Lung (tissue), 12 donors: ENCODE data around the gene SMPDL3A. TPM values are rescaled to one million over a fixed set of nuclear protein-coding genes. Genes with fewer than 3 reads are reported as not detected.
"Not testable (repeated sequence)": the region's sequence is repeated elsewhere in the genome, so short reads cannot be mapped to it uniquely, and the experiment has no call there.

ENCODE experiments used
- ATAC-seq: fragments of 200-7000 bp; cut with Tn5 transposase; one replicate; pipeline ENCODE4 v1.9.1; 2020; ENCODE audit warnings: moderate number of reproducible peaks; ENCODE audit not compliant: insufficient read depth, low FRiP score
- DNase-seq, 3 donors: peaks; one replicate each; pipeline ENCODE4 v3.0.0-alpha.2; 2013 to 2017
- H3K27ac ChIP-seq, 2 donors: one replicate each; pipeline ENCODE4 v1.5.1; 2013; ENCODE audit warnings: mild to moderate bottlenecking in 2 of 2, moderate library complexity in 2 of 2, control low read depth in 1 of 2, inconsistent platforms in 1 of 2, low read depth in 1 of 2, low read length in 1 of 2
- H3K27me3 ChIP-seq, 3 donors: one replicate each; pipeline ENCODE4 v1.5.1; 2013; ENCODE audit warnings: low read length in 2 of 3; ENCODE audit not compliant: control insufficient read depth in 3 of 3, insufficient read depth in 3 of 3
- H3K36me3 ChIP-seq, 4 donors: one replicate each; pipeline ENCODE4 v1.5.1; 2013; ENCODE audit warnings: low read length in 4 of 4, mild to moderate bottlenecking in 1 of 4, moderate library complexity in 1 of 4; ENCODE audit not compliant: control insufficient read depth in 4 of 4, insufficient read depth in 4 of 4
- H3K4me1 ChIP-seq, 5 donors: one replicate each; pipeline ENCODE4 v1.5.1; 2013; ENCODE audit warnings: low read length in 5 of 5, mild to moderate bottlenecking in 2 of 5, moderate library complexity in 1 of 5; ENCODE audit not compliant: control insufficient read depth in 5 of 5, insufficient read depth in 5 of 5
- H3K4me3 ChIP-seq: one replicate; pipeline ENCODE4 v1.5.1; 2013; ENCODE audit warnings: mild to moderate bottlenecking, control low read depth, moderate library complexity
- H3K9ac ChIP-seq, 2 donors: one replicate each; pipeline ENCODE4 v1.5.1; 2013; ENCODE audit warnings: low read length in 2 of 2, control low read depth in 1 of 2; ENCODE audit not compliant: insufficient read depth in 1 of 2
- H3K9me3 ChIP-seq, 4 donors: one replicate each; pipeline ENCODE4 v1.5.1; 2013; ENCODE audit warnings: low read length in 3 of 4, mild to moderate bottlenecking in 1 of 4, moderate library complexity in 1 of 4; ENCODE audit not compliant: control insufficient read depth in 4 of 4, insufficient read depth in 3 of 4
- CTCF ChIP-seq: IDR thresholded peaks from 2 replicates; pipeline ENCODE4 v1.5.1; 2012; ENCODE audit warnings: mild to moderate bottlenecking; ENCODE audit errors: control extremely low read depth, extremely low read depth
- WGBS, 2 donors: extraction: QIAGEN DNeasy Blood & Tissue Kit; methylation state at CpG; one replicate each; pipeline ENCODE4 v1.1.7; 2013; 5-methylcytosine and 5-hydroxymethylcytosine counted together
- polyA plus RNA-seq, 2 donors: library from polyadenylated mRNA; stranded (reverse); fragments of 200-250 nt; gene quantifications; one replicate each; pipeline ENCODE4 v1.2.1, GENCODE V29; 2013
- total RNA-seq, 2 donors: library from RNA; depleted of rRNA in 1 of 2; stranded (reverse); fragments of >200 nt in 1 of 2; gene quantifications; one replicate each; pipeline ENCODE4 v1.2.1, GENCODE V29; 2014 to 2021
- donor health status: control.
- donor health status: control.
- donor health status: Bipolar disorder and iron deficiency.
- donor health status: healthy.
- donor health status: DM: yes; HTN: yes; CAD: no.

Gene SMPDL3A
- total and polyA plus RNA-seq, 4 donors = 14.0 to 55.2 (median 30.0) TPM

- no peak for TF ChIP-seq CTCF
- Histone ChIP-seq H3K36me3 (no peaks in the 10 kb centered on the region), H3K4me1 (peaks cover 0 to 6% (median 0%) of the 10 kb centered on the region in 5 donors), H3K4me3 (no peak overlapping the region), H3K27me3 (no peaks in the 10 kb centered on the region), H3K9me3 (no peaks in the 10 kb centered on the region), H3K27ac (no peak overlapping the region), H3K9ac (no peak overlapping the region)
- ATAC-seq = no peak
- WGBS, 2 donors = 73 to 85% methylated on average over 9 of the region's 9 CpGs
- DNase-seq = no peak
Observed at GRCh38 chr6:122746688-122747087, 42.4 kb upstream of the SMPDL3A start.

- no peaks in the 10 kb centered on the region for H3K36me3 ChIP-seq
- ATAC-seq = no peak
- 70 to 81% methylated on average over 10 of the region's 10 CpGs for WGBS, 2 donors
- peaks cover 0 to 6% (median 0%) of the 10 kb centered on the region in 5 donors for H3K4me1 ChIP-seq
- H3K27ac ChIP-seq = no peak overlapping the region
- no peaks in the 10 kb centered on the region for H3K9me3 ChIP-seq
- DNase-seq = no peak
- TF ChIP-seq CTCF = no peak
- no peaks in the 10 kb centered on the region for H3K27me3 ChIP-seq
- no peak overlapping the region for H3K4me3 ChIP-seq
- no peak overlapping the region for H3K9ac ChIP-seq
Observed at GRCh38 chr6:122747573-122747972, 41.5 kb upstream of the SMPDL3A start.

- not testable (repeated sequence) for H3K27ac ChIP-seq, H3K4me3 ChIP-seq, H3K36me3 ChIP-seq, H3K9me3 ChIP-seq, H3K9ac ChIP-seq, H3K27me3 ChIP-seq, DNase-seq, H3K4me1 ChIP-seq, ATAC-seq
- 38 to 89% methylated on average over 5 of the region's 5 CpGs for whole genome bisulfite sequencing, 2 donors
Observed at GRCh38 chr6:122748945-122749344, 40.1 kb upstream of the SMPDL3A start.

GRCh38 chr6:122749451-122750050, 39.5 kb upstream of the SMPDL3A start:
- no peak overlapping the region for H3K9ac ChIP-seq
- ATAC-seq = no peak
- WGBS, 2 donors = 81 to 91% methylated on average over 4 of the region's 4 CpGs
- DNase-seq = no peak
- H3K27me3 ChIP-seq = no peaks in the 10 kb centered on the region
- TF ChIP-seq CTCF = no peak
- no peaks in the 10 kb centered on the region for H3K36me3 ChIP-seq
- no peak overlapping the region for H3K27ac ChIP-seq
- peaks cover 0 to 6% (median 0%) of the 10 kb centered on the region in 5 donors for H3K4me1 ChIP-seq
- H3K4me3 ChIP-seq = no peak overlapping the region
- no peaks in the 10 kb centered on the region for H3K9me3 ChIP-seq
